HG02623 (cell line): ENCODE measurements around the gene TWIST2.

Experiments
- ATAC-seq: cut with Tn5 transposase; IDR thresholded peaks from one replicate; pipeline ENCODE4 v1.9.1; 2021; ENCODE audit warnings: moderate library complexity; ENCODE audit not compliant: unreplicated experiment

Gene TWIST2

GRCh38 chr2:238888781-238889180, 40.9 kb downstream of the TWIST2 start:
- ATAC-seq, result no peak

DNA sequence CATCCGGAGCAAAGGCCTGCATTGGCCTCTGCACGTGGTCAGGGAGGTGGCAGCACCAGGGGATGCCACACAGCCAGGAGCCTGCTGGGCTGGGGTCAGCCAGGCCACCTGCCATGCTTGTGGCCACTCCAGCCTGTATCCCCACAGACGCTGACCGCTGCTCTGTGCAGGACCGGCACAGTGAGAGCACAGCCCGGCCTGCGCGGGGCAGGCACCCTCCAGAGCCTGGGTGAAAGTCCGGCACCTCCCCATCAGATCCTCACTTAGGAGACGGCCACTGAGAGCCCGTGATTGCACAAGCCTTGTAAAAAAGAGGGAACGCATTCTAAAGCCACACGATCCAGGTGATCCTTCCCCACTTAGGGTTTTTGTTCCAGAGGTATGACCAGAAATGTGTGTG, 42.2 kb downstream of the TWIST2 start:
- no peak for ATAC-seq

- ATAC-seq, result no peak
Measured at GRCh38 chr2:238890618-238891456, 43.0 kb downstream of the TWIST2 start.

- ATAC-seq, result no peak
Measured at GRCh38 chr2:238891457-238892203, 43.7 kb downstream of the TWIST2 start.

DNA sequence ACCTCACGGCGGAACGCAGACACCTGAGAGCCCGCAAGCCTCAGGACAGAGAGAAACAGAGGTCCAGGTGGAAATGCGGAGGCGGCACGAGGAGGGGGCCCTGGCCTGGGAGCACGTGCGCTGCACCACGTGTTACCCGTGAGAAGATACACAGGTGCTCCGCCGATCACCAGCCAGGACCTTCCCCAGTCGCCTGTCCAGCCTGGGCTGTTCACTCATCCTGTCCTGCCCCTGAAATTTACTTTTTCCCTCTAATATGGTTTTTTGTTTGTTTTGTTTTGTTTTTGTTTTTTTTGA, 44.3 kb downstream of the TWIST2 start:
- no peak for ATAC-seq

GRCh38 chr2:238892796-238893195, 44.9 kb downstream of the TWIST2 start:
- no peak for ATAC-seq

DNA sequence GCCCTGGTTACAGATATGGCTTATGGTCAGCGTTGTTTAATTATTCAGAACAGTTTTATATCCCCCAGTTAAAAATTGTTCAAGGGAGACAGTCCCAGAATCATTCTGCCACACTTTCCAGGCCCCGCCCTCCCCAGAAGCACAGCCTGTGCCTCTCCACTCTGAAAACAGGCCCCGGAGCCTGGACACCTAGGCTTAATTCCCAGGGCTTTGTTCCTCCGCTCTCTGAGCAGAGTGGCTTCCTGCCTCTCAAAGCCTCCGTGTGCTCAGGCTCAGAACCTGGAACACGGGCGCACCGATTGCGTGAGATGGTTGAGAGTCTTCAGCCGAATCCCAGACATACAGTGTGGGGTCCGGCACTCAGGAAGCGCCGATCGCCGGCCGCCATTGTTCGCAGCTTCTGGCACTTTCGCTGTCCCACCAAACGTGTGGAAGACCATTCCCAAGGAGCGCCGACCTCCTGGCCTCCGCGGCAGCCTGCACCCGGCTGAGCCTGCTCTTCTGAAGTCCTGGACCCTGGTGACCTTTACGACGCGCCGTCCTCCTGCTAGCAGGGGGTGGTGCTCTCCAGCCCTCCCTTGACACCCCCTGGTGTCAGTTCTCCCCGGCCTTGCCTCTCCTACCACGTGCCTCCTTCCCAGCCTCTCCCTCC, 45.6 kb downstream of the TWIST2 start:
- no peak for ATAC-seq

DNA sequence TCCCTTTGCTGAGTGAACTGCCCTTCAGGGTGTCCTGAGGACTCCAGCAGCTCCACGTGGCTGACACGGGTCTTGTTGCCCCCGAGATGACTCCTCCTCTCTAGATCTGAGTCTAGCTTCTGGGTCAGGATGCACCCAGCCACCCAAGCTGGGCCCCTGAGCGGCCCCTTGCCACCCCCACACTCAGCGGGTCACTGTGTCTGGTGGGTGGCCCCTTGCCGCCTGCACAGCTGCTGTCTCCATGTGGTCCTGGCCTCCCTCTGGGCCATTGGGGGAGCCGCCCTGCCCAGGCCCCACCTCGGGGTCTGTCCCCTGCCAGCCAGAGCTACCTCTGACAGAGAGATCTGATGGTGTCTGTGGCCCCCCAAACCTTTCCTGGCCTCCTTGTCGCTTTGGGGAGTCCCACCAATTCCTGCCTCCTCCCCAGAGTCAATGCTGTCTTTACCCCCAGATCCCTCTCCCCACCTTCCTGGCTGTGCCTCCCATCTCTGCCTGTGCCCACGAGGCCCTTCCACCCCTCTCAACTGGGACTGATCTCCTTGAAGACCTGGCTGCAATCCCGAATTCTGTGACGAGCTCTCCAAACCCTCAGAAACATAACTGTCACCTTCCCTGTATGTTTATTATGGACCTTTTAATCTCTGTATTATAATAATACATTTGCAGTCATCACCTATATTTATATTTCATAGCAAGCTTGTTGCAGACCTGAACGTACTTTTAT, 46.5 kb downstream of the TWIST2 start:
- no peak for ATAC-seq

DNA sequence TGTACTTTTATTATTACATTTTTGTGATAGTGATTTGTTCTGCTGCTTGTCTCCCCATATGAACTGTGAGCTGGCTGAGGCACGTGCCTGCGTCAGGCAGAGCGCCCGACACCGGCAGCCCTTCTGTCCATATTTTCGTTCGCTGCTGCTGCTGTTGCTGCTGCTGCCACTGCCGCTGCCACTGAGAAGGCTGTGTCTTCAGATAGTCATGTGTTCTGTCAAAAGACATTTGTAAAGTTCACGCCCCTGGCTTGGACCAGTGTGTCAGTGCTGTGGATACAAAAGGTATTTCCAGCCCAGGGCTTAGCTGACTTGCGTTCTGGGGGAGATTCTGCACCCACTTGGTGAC, 47.0 kb downstream of the TWIST2 start:
- no peak for ATAC-seq

GRCh38 chr2:238895361-238895882, 47.5 kb downstream of the TWIST2 start:
- ATAC-seq, result no peak

DNA sequence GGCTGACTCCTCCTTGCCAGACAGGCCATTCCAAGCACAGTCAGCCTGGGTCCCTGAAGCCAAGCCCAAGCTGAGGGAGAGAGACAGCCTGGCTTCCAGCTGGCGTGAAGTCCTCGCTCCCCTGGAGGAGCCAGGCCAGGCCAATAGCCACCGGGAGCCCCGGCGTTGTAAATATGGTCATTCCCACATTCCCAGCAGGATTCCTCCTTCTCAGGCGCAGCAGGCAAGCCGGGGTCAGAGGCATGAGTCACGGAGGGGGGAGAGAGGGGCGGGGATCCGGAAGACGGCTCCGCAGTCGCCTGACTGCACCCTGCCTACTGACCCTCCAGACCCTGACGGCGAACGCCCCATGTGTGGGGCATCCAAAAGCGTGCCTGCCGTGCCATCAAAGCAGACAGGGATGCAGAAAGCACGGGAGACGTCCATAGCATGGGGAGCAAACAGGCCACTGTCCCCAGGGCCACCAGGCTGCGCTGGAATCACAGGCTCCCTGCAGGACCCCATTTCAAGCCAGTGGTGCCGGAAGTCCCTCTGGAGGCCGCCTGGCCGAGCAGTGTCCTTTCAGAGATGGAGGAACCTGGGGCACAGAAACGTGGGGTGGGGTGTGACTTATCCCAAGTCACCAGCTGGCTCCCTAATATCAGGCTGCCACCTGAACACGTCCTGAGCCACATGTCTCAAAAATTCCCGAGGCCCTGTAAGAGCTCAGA, 48.2 kb downstream of the TWIST2 start:
- ATAC-seq, result no peak

GRCh38 chr2:238896641-238897040, 48.8 kb downstream of the TWIST2 start:
- ATAC-seq, result no peak

- no peak for ATAC-seq
Measured at GRCh38 chr2:238897122-238897880, 49.4 kb downstream of the TWIST2 start.

DNA sequence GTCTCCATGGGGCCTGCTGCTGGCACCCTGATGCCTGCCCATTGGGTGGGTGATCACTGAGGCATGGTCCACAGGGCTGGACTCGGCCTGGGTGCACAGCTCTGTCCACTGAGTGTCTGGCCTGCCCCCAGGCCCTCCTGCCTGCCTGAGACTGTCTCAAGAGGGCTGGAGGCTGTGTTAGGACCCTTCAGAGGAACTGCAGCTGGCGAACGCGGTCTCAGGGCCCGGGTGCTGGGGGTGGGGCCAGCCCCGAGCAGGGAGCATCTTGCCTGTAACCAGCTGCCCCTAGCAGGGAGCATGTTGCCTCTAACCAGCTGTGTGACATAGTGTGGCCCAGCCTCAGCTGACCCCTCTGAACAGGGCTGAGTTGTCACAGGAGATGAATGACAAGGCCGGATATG, 50.0 kb downstream of the TWIST2 start:
- ATAC-seq, result no peak

- ATAC-seq, result no peak
Measured at GRCh38 chr2:238898534-238899281, 50.8 kb downstream of the TWIST2 start.

DNA sequence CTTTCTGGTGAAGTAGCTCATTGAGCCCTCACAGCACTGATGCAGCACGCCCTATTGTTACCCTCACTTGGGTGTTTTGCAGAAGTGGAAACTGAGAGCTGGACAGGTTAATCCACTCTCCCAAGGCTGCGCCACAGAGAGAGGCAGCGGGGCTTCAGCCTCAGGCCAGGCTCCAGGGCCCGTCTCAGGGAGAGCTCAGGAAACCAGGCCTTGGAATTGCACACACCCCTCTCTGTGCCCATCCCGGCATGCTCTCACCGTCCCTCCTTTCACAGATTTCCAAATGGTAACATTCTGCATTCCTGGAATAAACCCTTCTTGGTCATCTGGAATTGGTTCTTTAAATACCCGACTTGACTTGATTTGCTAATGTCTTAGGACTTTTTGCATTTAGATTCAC, 51.5 kb downstream of the TWIST2 start:
- ATAC-seq, result no peak

DNA sequence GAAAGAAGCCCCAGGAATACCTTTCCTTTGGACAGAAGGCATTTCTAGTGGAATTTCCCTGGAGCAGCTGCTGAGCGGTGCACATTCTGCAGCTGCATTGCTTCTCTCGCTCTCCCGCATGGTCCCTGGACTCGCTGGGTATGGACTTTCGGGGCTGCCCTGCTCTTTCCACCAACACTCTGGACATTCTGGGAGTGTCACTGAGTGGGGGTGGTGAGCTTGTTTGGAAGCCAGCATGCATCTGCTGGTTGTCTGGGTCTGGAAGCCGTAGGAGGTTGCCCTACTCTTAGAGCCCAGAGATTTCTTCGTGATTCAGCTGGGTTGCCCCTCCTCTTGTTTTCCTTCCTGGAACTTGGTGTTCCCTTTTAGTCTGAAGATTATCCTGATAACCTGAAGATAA, 52.6 kb downstream of the TWIST2 start:
- ATAC-seq, result no peak

DNA sequence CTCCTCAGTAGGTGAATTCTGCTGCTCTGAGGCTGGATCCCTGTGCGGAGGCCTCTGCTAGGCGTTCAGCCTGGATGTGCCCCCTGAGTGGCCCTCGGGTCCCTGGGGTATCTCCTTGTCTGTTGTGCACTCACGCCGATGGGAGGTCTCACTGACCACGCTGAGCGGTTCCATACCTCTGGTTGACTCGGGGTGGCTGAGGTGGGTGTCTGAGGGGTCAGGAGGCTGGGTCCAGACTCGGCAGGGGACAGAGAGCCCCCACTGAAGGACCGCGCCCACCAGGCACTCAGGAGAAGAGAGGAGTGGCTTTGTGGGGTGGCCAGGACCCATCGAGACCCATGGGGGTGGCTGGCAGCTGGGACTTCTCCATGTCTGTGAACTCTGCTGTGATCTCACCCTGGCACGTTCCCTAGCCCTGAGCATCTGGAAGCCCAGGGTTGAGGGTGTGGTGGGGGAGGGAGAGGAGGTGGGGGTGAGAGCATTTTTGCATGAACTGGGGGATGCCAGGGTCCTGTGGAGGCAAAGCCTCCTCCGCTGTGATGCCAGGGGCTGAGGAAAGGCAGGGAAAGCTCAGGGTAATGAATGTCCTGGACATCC, 53.7 kb downstream of the TWIST2 start:
- ATAC-seq, result no peak

DNA sequence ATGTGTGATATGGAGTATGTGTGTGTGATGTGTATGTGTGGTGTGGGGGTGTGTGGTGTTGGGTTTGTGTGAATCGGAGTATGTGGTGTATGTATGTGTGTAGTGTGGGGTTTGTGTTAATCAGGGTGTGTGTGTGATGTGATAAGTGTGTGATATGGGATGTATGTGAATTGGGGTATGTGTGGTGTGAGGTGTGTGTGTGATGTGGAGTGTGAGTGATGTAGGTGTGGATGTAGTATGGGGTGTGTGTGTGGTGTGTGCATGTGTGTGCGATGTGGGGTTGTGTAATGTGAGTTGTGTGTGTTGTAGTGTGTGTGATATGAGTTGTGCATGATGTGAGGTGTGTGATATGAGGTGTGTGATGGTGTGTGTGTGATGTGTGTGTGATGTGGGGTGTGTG, 54.4 kb downstream of the TWIST2 start:
- ATAC-seq, result no peak
